Activated gamma-delta T cell (primary cell): ENCODE measurements around the gene SLC12A5.
"Not testable (repeated sequence)": the region's sequence is repeated elsewhere in the genome, so short reads cannot be mapped to it uniquely, and the experiment has no call there.

ENCODE experiments used
- DNase-seq: peaks from one replicate; lab custom pipeline; 2025; lab: John Stamatoyannopoulos, UW

The SLC12A5 gene

GRCh38 chr20:46077642-46078305 is 48.8 kb downstream of the SLC12A5 start:
- no peak for DNase-seq

DNA sequence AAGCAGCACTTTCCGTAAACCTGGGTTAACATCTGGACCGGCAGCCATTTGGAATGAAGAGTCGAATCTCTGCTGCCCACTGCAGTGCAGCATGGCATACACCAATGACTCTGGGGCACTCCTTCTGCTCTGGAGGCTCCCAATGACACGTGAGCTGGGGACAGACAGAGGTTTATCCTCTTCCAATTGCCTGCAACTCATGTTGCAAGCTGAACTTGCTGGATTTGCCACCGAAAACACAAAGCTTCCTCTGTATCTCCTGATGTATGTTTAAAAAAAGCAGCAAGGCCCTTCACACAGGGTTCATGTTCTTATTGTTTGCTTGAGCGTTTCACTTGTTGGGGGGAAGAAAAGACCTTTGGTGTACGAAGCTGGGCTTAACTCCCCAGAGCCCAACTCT is 49.9 kb downstream of the SLC12A5 start:
- DNase-seq, result no peak

GRCh38 chr20:46081074-46081473 is 52.1 kb downstream of the SLC12A5 start:
- no peak for DNase-seq

GRCh38 chr20:46083101-46083500 is 54.1 kb downstream of the SLC12A5 start:
- DNase-seq, result no peak

DNA sequence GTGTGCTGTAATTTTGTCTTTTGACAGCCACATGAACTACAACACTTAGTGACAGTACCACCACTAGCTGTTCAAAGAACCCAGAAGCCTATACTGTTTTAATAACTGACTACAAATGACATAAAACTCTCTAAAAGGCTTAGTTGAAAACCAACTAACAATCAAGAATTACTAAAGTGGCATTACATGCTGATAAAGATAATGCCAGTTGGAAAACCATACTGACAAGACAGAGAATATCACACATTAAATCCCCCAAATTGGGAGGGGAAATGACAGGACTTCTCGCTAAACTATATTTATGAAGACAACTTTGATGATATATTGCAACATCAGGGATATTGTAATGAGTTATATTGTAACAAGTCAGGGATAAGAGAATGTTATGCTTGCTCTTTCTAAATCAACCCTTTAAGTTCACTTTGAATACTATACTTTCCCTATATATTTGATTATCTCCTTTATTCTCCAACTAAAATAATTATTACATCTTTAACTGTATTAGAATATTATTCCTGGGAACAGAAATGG is 54.6 kb downstream of the SLC12A5 start:
- DNase-seq, result no peak

DNA sequence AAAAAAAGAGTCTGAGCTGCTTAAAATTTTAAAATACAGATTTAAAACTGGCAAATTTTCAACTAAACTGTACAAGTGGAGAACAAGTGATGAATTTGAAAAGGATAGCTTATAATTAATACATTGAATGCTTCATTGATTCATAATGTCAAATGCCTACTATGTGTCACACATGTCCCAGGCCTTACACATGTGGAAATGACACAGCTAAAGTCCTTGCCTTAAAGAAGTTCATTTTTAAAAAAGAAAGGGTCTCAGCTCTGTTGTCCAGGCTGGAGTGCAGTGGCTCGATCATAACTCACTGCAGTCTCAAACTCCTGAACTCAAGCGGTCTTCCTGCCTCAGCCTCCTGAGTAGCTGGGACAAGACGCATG is 55.8 kb downstream of the SLC12A5 start:
- DNase-seq, result no peak

- DNase-seq, result no peak
These were observed 56.3 kb downstream of the SLC12A5 start for GRCh38 chr20:46085179-46085851.

GRCh38 chr20:46087161-46087560 is 58.1 kb downstream of the SLC12A5 start:
- no peak for DNase-seq

- DNase-seq, result no peak
These were observed 59.6 kb downstream of the SLC12A5 start for GRCh38 chr20:46088409-46089166.

- peak; percentile 63 for DNase-seq
These were observed 60.1 kb downstream of the SLC12A5 start for GRCh38 chr20:46089167-46089416.

DNA sequence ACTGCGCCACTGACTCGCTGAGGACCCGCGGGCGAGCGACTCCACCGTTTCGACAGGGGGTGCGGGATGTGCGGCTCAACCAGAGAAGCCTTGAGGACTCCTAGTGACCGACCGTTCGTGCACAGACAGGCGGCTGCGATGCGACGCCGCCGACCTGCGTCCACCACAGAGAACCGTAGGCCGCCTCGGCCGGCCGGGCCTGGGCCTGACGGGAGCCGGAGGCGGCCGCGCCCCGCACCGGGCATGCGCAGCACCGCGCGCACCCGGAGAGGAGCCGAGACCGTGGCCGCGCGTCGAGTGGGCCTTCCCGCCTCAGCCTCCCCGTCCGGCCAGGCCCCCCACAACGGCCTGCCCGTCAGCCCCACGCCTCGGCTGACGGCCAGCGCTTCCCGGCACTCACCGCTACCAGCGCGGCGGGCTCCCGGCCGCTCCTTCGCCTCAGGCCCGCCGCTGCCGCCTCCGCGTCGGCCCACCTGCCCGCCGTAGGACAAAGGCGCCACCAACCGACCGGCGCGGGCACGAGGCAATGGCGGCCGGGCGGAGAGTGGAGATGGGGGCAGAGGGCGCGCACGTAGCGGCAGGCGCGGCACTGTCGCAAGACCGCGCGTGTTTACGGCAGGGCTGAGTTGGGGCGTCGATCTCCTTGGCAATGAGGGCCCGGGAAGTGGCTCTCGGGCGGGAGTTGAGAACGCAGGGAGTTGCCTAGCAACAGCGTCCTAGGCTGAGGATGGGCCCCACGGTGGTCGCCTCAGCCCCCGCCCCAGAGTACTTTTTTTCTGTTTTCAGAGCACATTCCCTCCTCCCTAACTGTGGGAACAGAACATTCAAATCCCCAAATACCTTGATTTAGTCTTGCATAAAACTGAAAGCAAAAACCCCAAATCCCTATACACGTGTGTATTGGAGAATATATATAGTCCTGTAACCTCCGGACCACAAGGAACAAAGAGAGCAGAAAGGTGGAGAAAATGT is 60.7 kb downstream of the SLC12A5 start, which contains the start of gene NCOA5:
Gene NCOA5, minus strand, starts transcription at position 546 of the 972 bp plus-strand sequence. CDS start 10,538 bp downstream, outside the sequence.
- peak; percentile 88 for DNase-seq

GRCh38 chr20:46091622-46092535 is 62.9 kb downstream of the SLC12A5 start:
- peak; percentile 17 for DNase-seq

DNA sequence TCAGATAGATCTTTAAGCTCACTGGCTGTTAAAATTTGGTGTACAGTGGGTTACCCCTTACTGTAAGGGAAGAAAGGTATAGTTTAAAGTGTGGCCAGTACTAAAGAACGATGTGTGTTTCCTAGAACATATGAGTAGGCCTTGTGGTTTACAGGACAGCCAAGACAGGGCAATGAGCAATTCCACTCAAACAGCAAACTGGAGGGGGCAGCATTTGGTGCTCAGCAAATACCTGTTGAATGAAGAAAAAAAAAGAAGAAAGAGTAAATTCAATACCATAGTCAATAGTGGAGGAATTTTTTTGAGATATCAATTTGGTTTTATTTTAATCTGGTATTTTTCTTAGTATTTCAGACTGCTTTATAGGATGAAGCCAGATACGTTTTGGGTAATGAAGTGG is 64.5 kb downstream of the SLC12A5 start:
- no peak for DNase-seq

DNA sequence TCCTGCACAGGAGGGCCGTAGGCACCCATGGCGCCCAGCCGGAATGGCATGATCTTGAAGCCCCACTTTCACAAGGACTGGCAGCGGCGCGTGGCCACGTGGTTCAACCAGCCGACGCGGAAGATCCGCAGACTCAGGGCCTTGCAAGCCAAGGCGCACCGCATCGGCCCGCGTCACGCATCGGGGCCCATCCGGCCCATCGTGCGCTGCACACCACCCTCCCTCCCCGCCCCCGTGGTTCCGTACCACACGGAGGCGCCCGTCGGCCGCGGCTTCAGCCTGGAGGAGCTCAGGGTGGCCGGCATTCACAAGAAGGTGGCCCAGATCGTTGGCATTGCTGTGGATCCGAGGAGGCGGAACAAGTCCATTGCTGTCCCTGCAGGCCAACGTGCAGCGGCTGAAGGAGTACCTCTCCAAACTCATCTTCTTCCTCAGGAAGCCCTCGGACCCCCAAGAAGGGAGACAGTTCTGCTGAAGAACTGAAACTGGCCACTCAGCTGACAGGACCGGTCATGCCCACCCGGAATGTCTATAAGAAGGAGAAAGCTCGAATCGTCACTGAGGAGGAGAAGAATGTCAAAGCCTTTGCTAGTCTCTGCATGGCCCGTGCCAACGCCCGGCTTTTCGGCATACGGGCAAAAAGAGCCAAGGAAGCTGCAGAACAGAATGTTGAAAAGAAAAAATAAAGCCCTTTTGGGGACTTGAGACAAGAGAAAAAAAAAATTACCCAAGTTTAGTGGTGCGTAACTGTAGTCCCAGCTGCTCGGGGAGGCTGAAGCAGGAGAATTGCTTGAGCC is 70.7 kb downstream of the SLC12A5 start:
- no peak for DNase-seq

DNA sequence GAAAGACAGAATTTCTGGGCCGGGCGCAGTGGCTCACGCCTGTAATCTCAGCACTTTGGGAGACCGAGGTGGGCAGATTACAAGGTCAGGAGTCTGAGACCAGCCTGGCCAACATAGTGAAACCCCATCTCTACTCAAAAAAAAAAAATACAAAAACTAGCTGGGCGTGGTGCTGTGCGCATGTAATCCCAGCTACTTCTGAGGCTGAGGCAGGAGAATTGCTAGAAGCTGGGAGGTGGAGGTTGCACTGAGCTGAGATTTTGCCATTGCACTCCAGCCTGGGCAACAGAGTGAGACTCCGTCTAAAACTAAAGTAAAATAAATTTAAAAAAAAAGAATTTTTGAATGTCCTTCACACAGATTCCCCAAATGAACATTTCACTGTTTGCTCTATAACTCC is 71.4 kb downstream of the SLC12A5 start:
- not testable (repeated sequence) for DNase-seq

GRCh38 chr20:46100988-46101387 is 72.0 kb downstream of the SLC12A5 start:
- DNase-seq, result no peak

DNA sequence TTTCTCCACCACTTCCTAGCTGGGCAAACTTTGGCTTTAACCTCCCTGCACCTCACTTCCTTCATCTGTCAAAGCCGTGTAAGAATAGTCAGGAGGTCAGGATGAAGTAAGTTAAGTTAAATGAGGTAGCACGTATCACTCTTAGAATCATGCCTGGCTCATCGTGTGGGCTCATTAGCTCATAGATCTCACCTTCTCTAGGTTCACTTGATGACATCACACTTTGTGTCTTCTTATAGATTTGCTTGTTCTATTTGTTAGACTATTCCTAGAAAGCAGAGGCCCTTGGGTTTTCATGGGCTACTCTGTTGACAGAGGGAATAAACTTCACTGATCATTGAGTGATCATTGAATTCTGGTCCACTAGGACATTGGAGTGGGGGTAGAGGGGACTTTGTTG is 72.9 kb downstream of the SLC12A5 start:
- no peak for DNase-seq

GRCh38 chr20:46102940-46103339 is 73.9 kb downstream of the SLC12A5 start:
- no peak for DNase-seq

DNA sequence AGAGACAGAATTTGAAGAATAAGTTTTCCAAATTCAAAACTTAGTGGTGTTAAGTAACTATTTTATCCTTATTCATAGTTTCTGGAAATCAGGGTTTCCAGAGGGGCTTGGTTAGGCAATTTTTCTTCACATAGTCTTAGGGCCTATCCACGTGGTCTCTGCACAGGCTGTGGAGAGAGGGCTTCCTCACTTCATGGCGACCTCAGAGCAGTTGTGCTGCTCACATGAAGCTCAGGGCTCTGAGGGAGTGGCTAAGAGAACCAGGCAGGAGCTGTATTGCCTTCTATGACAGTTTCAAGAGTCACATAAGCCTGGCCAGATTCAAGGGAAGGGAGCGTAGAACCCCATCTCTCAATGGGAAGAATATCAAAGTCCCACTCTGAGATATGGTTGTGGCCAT is 75.2 kb downstream of the SLC12A5 start:
- no peak for DNase-seq

- DNase-seq, result no peak
These were observed 78.0 kb downstream of the SLC12A5 start for GRCh38 chr20:46107061-46107460.
